NK-92 (cell line): ENCODE data around the gene TMEM132A.
"Not testable (repeated sequence)": the region's sequence is repeated elsewhere in the genome, so short reads cannot be mapped to it uniquely, and the experiment has no call there.

Experiments used
- DNase-seq: peaks from one replicate; lab custom pipeline; 2025; ENCODE audit not compliant: unreplicated experiment; lab: John Stamatoyannopoulos, UW

TMEM132A gene

GRCh38 chr11:60952742-60953170, 28.5 kb downstream of the TMEM132A start:
- no peak for DNase-seq

- DNase-seq, result no peak
These were observed 29.5 kb downstream of the TMEM132A start for GRCh38 chr11:60953781-60954180.

- DNase-seq, result no peak
These were observed 30.2 kb downstream of the TMEM132A start for GRCh38 chr11:60954421-60954820.

GRCh38 chr11:60955571-60955970, 31.3 kb downstream of the TMEM132A start:
- no peak for DNase-seq

- no peak for DNase-seq
These were observed 32.9 kb downstream of the TMEM132A start for GRCh38 chr11:60957188-60957587.

GRCh38 chr11:60959431-60959830, 35.2 kb downstream of the TMEM132A start:
- no peak for DNase-seq

GRCh38 chr11:60960405-60960804, 36.1 kb downstream of the TMEM132A start:
- no peak for DNase-seq

GRCh38 chr11:60964801-60965200, 40.5 kb downstream of the TMEM132A start:
- no peak for DNase-seq

GRCh38 chr11:60966890-60967289, 42.6 kb downstream of the TMEM132A start:
- no peak for DNase-seq

GRCh38 chr11:60968223-60968622, 44.0 kb downstream of the TMEM132A start:
- DNase-seq, result no peak

- no peak for DNase-seq
These were observed 46.1 kb downstream of the TMEM132A start for GRCh38 chr11:60970369-60970774.

- no peak for DNase-seq
These were observed 46.6 kb downstream of the TMEM132A start for GRCh38 chr11:60970890-60971289.

GRCh38 chr11:60971520-60971919, 47.3 kb downstream of the TMEM132A start, which contains the start of gene CD6:
Gene CD6 (plus strand): TSS chr11:60971680. CDS start chr11:60971866, 186 bp downstream.
- no peak for DNase-seq

GRCh38 chr11:60972182-60973030, 48.1 kb downstream of the TMEM132A start:
- no peak for DNase-seq

GRCh38 chr11:60973699-60974098, 49.4 kb downstream of the TMEM132A start:
- no peak for DNase-seq

- not testable (repeated sequence) for DNase-seq
These were observed 50.1 kb downstream of the TMEM132A start for GRCh38 chr11:60974316-60974715.

- no peak for DNase-seq
These were observed 50.5 kb downstream of the TMEM132A start for GRCh38 chr11:60974726-60975125.

GRCh38 chr11:60977224-60977623, 53.0 kb downstream of the TMEM132A start:
- no peak for DNase-seq

GRCh38 chr11:60977836-60978235, 53.6 kb downstream of the TMEM132A start:
- DNase-seq, result no peak

- DNase-seq, result no peak
These were observed 54.5 kb downstream of the TMEM132A start for GRCh38 chr11:60978546-60979380.

GRCh38 chr11:60981515-60981914, 57.3 kb downstream of the TMEM132A start:
- no peak for DNase-seq

GRCh38 chr11:60982184-60982583, 57.9 kb downstream of the TMEM132A start:
- no peak for DNase-seq
